Neural crest cell (in vitro differentiated cells): ENCODE data around the gene PRKCE. TPM values are rescaled to one million over a fixed set of nuclear protein-coding genes. Genes with fewer than 3 reads are reported as not detected.

Source experiments
- DNase-seq: peaks from one replicate; pipeline ENCODE4 v3.0.0; 2021; ENCODE audit warnings: low read depth, mixed read lengths, low spot score
- H3K27ac Mint-ChIP-seq: one replicate; pipeline ENCODE4 v1.8.0; 2021; ENCODE audit warnings: mild to moderate bottlenecking, mixed read lengths; ENCODE audit not compliant: unreplicated experiment
- H3K27me3 Mint-ChIP-seq: 2 replicates; pipeline ENCODE4 v1.8.0; 2021; ENCODE audit warnings: low read depth, mild to moderate bottlenecking, mixed read lengths
- H3K36me3 Mint-ChIP-seq: 2 replicates; pipeline ENCODE4 v1.8.0; 2021; ENCODE audit warnings: low read depth, mild to moderate bottlenecking, mixed read lengths
- H3K4me1 Mint-ChIP-seq: 2 replicates; pipeline ENCODE4 v1.8.0; 2021; ENCODE audit warnings: mixed read lengths
- H3K4me3 Mint-ChIP-seq: one replicate; pipeline ENCODE4 v1.8.0; 2021; ENCODE audit warnings: mild to moderate bottlenecking, mixed read lengths
- H3K9me3 Mint-ChIP-seq: 2 replicates; pipeline ENCODE4 v1.8.0; 2021; ENCODE audit warnings: mixed read lengths
- total RNA-seq: library from RNA; stranded (reverse); gene quantifications from 2 replicates; pipeline ENCODE4 v1.2.1, GENCODE V29; 2021
- TF ChIP-seq, protein P1 (sequence below): fragments of 200-600 bp; sonication (generic); conservative IDR thresholded peaks from 2 replicates; pipeline ENCODE4 v1.5.0; 2021; ENCODE audit warnings: antibody characterized with exemption, mild to moderate bottlenecking

The PRKCE gene
- total RNA-seq, 1 donor from 2014 or later = 15.6 TPM

DNA sequence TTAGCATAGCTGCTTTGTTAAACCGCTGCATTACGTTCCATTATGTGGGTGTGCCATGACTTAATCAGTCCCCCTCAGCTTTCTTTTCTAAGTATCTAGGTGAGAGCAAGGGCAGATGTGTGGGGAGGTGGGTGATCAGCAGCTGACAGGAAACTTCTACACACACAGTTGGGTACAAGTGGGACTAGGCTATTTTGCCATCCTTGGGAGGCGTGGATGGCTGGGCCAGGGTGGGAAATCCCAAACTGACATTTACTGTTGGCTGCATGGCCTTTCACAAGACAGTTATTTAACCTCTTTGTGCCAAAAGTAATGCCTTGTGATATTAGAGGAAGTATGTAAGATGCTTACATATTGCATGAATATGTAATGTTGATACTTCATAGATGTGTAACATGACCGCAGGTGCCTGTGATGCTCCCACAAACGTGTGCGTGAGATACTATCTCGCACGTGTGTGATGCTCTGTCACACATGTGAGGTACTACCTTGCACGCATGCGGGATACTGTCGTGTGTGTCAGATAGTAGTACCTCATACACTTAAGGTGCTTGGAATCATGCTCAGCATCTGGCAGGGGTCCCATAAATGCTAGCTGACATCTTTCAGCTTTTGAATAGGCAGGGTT, 314.5 kb downstream of the PRKCE start:
- H3K36me3 Mint-ChIP-seq = no peaks in the 10 kb centered on the region
- TF ChIP-seq, protein P1, sequence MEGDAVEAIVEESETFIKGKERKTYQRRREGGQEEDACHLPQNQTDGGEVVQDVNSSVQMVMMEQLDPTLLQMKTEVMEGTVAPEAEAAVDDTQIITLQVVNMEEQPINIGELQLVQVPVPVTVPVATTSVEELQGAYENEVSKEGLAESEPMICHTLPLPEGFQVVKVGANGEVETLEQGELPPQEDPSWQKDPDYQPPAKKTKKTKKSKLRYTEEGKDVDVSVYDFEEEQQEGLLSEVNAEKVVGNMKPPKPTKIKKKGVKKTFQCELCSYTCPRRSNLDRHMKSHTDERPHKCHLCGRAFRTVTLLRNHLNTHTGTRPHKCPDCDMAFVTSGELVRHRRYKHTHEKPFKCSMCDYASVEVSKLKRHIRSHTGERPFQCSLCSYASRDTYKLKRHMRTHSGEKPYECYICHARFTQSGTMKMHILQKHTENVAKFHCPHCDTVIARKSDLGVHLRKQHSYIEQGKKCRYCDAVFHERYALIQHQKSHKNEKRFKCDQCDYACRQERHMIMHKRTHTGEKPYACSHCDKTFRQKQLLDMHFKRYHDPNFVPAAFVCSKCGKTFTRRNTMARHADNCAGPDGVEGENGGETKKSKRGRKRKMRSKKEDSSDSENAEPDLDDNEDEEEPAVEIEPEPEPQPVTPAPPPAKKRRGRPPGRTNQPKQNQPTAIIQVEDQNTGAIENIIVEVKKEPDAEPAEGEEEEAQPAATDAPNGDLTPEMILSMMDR = no peak
- no peaks in the 10 kb centered on the region for H3K4me1 Mint-ChIP-seq

DNA sequence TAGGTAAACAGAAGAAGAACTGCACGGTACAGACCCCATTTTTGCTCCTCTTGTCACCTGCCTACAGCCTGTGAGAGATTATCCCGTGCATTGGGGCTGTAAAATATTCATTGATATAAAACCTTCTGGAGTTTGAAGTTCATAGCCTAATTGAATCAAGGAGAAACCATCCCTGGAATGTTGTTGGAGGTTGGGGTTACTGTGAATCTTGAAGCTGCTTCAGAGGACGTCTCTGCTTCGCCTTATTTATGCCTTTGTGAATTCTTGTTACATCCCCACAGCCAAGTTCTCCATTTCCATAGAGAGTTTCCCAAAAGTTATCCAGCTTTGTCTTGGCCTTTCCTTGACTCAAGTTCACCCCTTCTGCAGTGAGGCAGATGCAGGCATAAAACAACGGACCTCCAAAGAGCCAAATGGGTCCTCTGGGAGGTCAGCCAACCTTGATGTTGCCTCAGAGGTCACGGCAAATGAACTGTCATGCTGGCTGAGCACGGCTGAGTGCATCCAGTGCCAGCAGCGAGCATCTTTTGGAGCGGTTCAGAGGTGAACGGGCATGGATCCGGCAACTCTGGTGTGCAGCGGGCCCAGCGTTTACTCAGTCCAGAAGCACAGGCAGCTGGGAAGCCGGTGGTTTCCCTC, 317.6 kb downstream of the PRKCE start:
- Mint-ChIP-seq H3K36me3 (no peaks in the 10 kb centered on the region), H3K9me3 (no peaks in the 10 kb centered on the region), H3K27ac (no peak overlapping the region), H3K4me1 (no peaks in the 10 kb centered on the region), H3K27me3 (no peaks in the 10 kb centered on the region), H3K4me3 (no peak overlapping the region)
- no peak for DNase-seq
- TF ChIP-seq, protein P1 = no peak

More for the DNA sequence above, 314.5 kb downstream of the PRKCE start:
- H3K27ac Mint-ChIP-seq = no peak overlapping the region
- no peaks in the 10 kb centered on the region for H3K27me3 Mint-ChIP-seq
- H3K4me3 Mint-ChIP-seq = no peak overlapping the region
- no peak for DNase-seq
- H3K9me3 Mint-ChIP-seq = no peaks in the 10 kb centered on the region

- DNase-seq = no peak
- Mint-ChIP-seq H3K27ac (no peak overlapping the region), H3K27me3 (no peaks in the 10 kb centered on the region), H3K36me3 (no peaks in the 10 kb centered on the region), H3K4me1 (no peaks in the 10 kb centered on the region), H3K9me3 (no peaks in the 10 kb centered on the region), H3K4me3 (no peak overlapping the region)
- TF ChIP-seq, protein P1 = no peak
These were observed 322.0 kb downstream of the PRKCE start for GRCh38 chr2:45973426-45973825.

DNA sequence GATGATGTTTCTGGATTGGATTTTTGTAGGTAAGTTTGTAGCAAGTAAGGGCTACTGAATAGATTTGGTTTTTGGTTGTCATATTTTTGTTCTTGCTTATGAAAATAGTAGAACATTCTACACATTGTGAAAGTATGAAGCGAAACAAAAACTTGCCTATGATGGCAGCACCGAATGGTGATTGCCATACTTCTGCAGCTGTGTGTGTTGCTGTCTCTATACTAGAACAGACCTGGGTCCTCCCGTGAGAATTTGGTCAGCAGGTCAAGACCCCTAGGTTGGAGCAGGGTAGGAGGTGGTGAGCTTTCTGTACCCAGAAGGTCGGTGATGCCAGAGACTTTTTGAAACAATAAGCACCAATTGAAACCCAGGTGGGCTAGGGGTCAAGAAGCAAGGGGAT, 322.6 kb downstream of the PRKCE start:
- DNase-seq = no peak
- TF ChIP-seq, protein P1 = no peak
- no peaks in the 10 kb centered on the region for H3K4me1 Mint-ChIP-seq
- no peaks in the 10 kb centered on the region for H3K27me3 Mint-ChIP-seq
- no peaks in the 10 kb centered on the region for H3K36me3 Mint-ChIP-seq
- H3K27ac Mint-ChIP-seq = no peak overlapping the region
- no peaks in the 10 kb centered on the region for H3K9me3 Mint-ChIP-seq
- H3K4me3 Mint-ChIP-seq = no peak overlapping the region

GRCh38 chr2:45974762-45975408, 323.4 kb downstream of the PRKCE start:
- Mint-ChIP-seq H3K27me3 (no peaks in the 10 kb centered on the region), H3K4me1 (no peaks in the 10 kb centered on the region), H3K36me3 (no peaks in the 10 kb centered on the region), H3K9me3 (no peaks in the 10 kb centered on the region), H3K4me3 (no peak overlapping the region), H3K27ac (no peak overlapping the region)
- no peak for DNase-seq
- TF ChIP-seq, protein P1 = no peak
